GM15510 (cell line): ENCODE results near the gene GLIPR2.

Experiments
- POLR2A ChIP-seq: IDR thresholded peaks from 3 replicates; pipeline ENCODE4 v1.6.1; 2011; ENCODE audit warnings: borderline replicate concordance; ENCODE audit not compliant: insufficient read length; ENCODE audit errors: extremely low read depth

Gene GLIPR2

DNA sequence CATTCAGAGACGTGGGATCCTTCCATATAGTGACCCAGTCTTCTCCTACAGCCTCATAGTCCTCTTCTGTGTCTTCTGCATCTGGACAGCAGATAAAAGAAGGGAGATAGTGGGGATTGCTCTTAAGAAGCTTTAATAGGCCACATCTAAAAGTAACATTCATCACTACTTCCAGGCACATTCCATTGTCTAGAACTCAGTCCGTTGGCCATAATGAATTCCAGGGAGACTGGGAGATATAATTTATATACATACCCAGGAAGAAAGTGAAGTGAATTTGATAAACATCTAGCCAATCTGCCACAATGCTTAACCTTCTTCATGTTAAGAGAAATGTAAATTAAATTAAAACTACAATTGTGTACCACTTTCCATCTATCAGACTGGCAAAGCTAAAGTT lies 22.5 kb upstream of the GLIPR2 start:
- TF ChIP-seq POLR2A: no peak

DNA sequence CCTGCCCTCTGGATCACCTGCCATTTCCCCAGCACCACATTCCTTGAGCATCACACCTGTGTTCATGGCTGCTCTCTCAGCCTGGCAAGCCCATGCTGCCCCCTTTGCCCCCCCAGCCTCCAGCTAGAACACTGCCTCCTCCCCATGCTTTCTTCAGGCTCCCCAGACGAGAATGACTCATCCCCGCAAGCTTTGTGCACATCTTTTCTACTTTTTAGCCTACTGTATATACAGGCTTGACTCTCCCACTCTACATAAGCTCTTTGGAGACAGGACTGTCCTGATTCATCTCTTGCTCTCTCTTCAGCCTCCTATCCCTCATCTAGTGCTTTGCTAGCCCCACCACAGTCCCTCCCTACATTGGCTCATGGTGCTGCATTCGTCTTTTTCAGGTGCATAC lies 19.9 kb upstream of the GLIPR2 start:
- TF ChIP-seq POLR2A: no peak

- TF ChIP-seq POLR2A: no peak
Observed at GRCh38 chr9:36118201-36118600, 18.3 kb upstream of the GLIPR2 start.

DNA sequence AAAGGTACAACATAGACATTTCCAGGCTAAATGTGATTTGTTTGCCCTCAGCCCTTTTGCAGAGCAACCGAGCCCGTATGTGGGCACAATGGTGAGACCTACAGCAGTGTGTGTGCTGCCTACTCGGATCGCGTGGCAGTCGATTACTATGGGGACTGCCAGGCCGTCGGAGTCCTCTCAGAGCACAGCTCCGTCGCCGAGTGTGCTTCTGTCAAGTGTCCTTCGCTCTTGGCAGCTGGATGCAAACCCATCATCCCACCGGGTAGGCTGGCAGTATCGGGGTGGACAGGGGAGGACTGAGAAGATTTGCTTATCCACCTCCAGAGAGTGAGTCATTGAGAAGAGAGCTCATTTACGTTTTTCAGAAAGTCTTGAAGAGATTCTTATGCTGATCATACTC lies 17.8 kb upstream of the GLIPR2 start:
- no peak for TF ChIP-seq POLR2A

- TF ChIP-seq POLR2A: no peak
Observed at GRCh38 chr9:36119476-36119875, 17.1 kb upstream of the GLIPR2 start.

GRCh38 chr9:36120705-36121104 lies 15.8 kb upstream of the GLIPR2 start:
- TF ChIP-seq POLR2A: no peak

DNA sequence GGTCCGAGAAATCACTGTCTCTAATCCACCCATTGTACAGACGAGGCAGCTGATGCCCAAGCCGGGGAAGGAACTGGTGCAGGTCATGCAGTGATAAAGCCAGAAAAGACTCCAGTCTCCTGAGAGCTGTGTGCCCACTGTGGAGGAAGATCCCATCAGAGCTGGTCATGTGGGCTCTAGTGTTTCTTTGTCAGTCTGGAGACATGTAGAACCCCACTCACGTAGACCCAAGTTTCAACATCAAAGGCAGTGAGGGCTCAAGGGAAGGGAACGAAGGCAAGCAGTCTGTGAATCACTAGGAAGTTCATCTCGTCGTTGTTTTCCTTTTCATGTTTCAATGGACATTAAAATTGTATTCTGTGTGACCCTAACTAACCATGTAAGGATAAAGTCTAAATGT lies 14.6 kb upstream of the GLIPR2 start:
- no peak for TF ChIP-seq POLR2A

GRCh38 chr9:36123515-36123914 lies 13.0 kb upstream of the GLIPR2 start:
- TF ChIP-seq POLR2A: no peak

DNA sequence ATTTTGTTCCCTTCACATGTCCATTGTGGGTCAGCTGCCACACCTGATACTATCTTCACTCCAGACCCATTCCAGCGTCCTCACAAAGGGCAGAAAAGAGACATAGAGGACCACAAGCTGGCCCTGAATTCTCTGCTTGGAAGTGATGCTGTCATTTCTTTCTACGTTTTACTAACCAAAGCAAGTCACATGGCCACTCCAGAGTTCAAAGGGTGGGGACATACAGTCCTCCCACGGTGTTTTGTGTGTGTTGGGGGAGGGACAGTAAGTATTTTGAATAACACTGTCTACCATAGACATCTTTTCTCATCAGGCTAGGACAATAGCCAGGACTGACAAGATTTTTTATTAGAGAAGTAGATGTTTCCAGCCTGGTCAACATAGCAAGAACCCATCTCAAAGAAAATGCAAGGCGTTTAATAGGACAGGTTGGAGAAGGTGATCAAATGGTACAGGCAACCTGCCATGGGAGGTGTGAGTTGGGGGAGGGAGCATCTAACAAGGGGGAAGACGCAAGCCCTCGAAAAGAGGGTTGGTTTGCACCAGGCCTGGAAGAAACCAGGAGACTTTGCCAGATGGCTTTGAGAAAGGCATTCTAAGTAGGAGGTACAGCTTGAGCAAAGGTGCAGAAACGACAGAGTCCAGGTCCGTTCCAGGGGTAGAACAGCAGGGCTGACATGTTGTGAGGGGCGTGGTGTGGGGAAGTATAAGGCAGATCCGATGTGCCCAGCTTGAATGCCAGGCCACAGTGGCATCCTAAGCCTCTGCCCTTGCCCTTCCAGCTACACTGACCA lies 11.3 kb upstream of the GLIPR2 start:
- no peak for TF ChIP-seq POLR2A

DNA sequence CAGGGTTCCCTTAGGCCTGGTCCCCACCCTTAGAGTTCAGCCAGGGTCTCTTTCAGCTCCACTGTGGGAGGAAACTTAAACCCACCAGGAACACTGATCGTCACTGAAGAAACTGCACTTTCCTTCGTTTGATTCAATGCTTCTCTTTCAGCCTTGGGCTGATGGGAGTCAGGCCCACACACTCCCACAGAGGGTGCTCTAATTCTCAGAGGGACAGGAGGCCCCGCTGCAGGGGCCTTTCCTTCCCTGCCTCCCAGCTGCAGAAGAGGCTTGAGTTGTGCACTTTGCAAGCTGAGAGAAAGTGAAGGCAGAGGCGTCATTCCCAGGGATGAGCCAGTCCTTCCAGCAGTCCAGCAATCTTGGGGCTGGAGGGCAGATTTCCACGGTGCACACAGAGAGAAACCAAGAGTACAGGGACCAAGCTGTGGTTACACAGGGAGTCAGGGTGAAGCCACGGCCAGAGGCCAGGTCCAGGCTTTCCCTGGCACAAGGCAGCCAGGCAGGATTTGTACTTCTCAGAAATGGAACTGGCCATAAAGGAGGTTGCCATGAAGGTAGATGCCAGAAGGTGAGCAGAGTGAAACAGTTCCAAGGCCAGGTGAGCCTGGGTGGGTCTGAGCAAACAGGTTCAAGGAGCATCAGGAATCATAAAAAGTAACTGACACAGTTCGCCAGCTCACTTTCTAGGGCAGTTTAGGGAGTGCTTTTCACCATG lies 10.4 kb upstream of the GLIPR2 start:
- TF ChIP-seq POLR2A: no peak

DNA sequence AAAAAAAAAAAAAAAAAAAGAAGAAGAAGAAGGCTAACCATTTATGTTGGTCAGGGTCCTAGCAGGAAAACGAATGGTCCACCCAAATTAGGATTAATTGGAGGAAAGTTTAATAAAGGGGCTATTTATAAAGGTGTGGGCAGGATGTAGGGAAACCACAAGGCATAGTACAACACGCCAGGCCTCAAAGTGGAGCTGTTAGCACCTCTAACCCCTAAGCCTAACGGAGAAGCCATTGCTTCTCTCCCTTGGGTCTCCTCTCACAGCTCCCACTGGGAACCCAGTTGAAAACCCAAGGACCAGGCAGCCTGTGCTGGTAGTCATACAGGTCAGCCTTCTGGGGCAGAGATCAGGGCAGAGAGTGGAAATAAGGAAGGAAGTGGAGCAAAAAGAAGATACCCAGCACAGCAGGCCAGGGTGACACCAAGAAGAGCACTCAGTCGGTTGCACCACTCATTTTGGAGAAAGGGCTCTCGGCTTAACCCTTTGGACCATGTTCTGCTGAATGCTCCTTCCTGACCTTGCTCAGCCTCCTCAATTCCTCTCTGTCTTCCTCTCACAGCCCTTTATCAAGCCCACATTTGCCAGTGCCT lies 8.8 kb upstream of the GLIPR2 start:
- TF ChIP-seq POLR2A: no peak

DNA sequence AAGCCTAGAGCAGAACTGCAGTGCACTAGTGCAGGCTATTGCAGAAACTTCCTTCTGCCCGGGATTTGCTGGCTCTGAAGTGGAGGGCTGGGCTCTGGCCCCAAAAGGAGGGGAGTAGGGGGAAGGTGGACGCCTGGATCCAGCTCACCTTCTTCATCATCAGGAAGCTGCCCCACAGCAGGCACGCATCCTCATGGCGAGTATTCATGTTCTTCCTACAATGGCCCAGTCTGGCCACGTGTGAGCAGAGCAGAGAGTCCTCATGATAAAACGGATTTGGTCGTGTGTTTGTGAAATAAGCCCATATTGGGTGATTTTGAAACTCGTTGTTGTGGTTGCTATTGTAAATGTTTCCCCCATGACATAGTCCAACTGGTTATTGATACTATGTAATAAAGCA lies 8.2 kb upstream of the GLIPR2 start:
- no peak for TF ChIP-seq POLR2A

DNA sequence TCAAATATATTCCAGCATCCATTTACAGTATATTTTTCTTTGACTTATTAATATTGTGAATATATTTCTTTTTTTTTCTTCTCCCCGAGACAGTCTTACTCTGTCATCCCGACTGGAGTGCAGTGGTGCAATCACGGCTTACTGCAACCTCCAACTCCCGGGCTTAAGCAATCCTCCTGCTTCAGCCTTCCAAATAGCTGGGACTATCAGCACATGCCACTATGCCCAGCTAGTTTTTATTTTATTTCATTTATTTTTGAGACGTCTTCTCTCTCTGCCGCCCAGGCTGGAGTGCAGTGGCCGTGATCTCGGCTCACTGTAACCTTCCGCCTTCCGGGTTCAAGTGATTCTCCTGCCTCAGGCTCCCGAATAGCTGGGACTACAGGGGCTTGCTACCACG lies 7.4 kb upstream of the GLIPR2 start:
- TF ChIP-seq POLR2A: no peak

- no peak for TF ChIP-seq POLR2A
Observed at GRCh38 chr9:36132086-36132485, 4.4 kb upstream of the GLIPR2 start.

- TF ChIP-seq POLR2A: no peak
Observed at GRCh38 chr9:36134761-36135505, 1.6 kb upstream of the GLIPR2 start.

- TF ChIP-seq POLR2A: no peak
Observed at GRCh38 chr9:36135741-36136271, 727 bp upstream of the GLIPR2 start.

DNA sequence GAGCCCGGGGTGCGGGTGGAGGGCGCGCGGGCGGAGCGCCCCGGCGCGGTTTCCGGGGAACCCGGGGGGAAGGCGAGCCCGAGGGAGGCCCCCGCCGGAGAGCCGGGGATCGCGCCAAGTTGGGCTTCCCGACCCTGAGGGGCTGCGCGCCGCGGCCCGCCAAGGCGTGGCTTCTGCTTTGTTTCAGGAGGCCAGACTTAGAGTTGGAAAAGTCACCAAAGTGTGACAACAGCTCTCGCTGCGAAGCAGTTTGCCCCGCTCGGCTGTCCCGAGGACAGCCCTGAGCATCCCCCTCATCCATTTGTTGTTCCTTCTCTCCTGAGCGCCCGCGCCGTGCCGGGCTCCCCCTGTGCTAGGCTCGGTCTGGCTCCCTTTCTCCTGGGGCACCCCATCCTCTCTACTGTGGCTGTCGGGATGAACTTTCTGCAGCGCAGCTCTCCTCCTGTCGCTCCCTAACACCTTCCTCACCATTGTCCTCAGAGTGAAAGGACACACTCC lies 410 bp downstream of the GLIPR2 start:
- TF ChIP-seq POLR2A: no peak
